Loucy (cell line): ENCODE measurements around the gene TTBK1.

Experiments used
- CTCF ChIP-seq: fragments of 200-600 bp; sonication (generic); conservative IDR thresholded peaks from 2 replicates; pipeline ENCODE4 v1.5.1; 2014; ENCODE audit warnings: mild to moderate bottlenecking, antibody characterized with exemption, low read length
- EZH2phosphoT487 ChIP-seq: fragments of 200-600 bp; IDR thresholded peaks from 2 replicates; pipeline ENCODE4 v1.6.1; 2018; ENCODE audit warnings: antibody characterized with exemption, mild to moderate bottlenecking, moderate library complexity, borderline replicate concordance

DNA sequence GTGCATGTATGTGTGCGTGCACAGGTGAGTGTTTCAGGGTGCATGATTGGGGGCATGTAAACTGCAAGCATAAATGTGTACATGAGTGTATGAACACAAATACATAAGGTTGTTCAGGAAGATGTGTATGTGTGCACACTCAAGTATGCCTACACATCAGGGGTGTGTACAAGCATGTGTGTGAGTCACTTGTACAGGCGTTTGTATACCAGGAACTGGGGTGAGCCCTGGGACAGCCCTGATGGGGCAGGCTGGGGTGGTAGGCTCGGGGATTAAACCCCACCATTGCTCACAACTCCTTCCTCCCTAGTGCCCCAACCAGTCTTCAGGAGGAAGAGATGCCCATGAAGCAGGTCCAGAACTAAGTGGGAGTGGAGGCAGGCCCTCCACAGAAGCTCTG, 61.1 kb downstream of the TTBK1 start:
- no peak for TF ChIP-seq CTCF
- no peak for TF ChIP-seq EZH2phosphoT487
